Progenitor cell of endocrine pancreas (in vitro differentiated cells): Measurements from ENCODE around the gene TICRR. TPM values are rescaled to one million over a fixed set of nuclear protein-coding genes. Genes with fewer than 3 reads are reported as not detected.

Experiments used
- DNase-seq: peaks from one replicate; pipeline ENCODE4 v3.0.0; 2021; ENCODE audit warnings: low spot score; ENCODE audit not compliant: unreplicated experiment
- H3K27ac Mint-ChIP-seq: 2 replicates; pipeline ENCODE4 v1.8.0; 2021; ENCODE audit warnings: mild to moderate bottlenecking, moderate library complexity, mixed read lengths
- H3K27me3 Mint-ChIP-seq: 2 replicates; pipeline ENCODE4 v1.8.0; 2021; ENCODE audit warnings: mixed read lengths
- H3K36me3 Mint-ChIP-seq: 2 replicates; pipeline ENCODE4 v1.8.0; 2022; ENCODE audit warnings: mixed read lengths; ENCODE audit not compliant: insufficient read depth
- H3K4me1 Mint-ChIP-seq: 2 replicates; pipeline ENCODE4 v1.8.0; 2021; ENCODE audit warnings: low read depth, mixed read lengths
- H3K4me3 Mint-ChIP-seq: 2 replicates; pipeline ENCODE4 v1.8.0; 2021; ENCODE audit warnings: low read depth, mild to moderate bottlenecking, moderate library complexity, mixed read lengths
- H3K9me3 Mint-ChIP-seq: 2 replicates; pipeline ENCODE4 v1.8.0; 2021; ENCODE audit warnings: low read depth, mixed read lengths
- CTCF ChIP-seq: fragments of 200-600 bp; sonication (generic); IDR thresholded peaks from one replicate; pipeline ENCODE4 v1.5.0; 2021; ENCODE audit warnings: antibody characterized with exemption, mild to moderate bottlenecking; ENCODE audit not compliant: unreplicated experiment
- total RNA-seq: library from RNA; stranded (reverse); gene quantifications from 2 replicates; pipeline ENCODE4 v1.2.1, GENCODE V29; 2021

Gene TICRR
- total RNA-seq, 1 donor from 2014 or later, result 13.9 TPM

GRCh38 chr15:89629829-89630228 lies 54.6 kb downstream of the TICRR start:
- Mint-ChIP-seq H3K27me3 (no peaks in the 10 kb centered on the region), H3K9me3 (no peaks in the 10 kb centered on the region), H3K4me3 (no peak overlapping the region), H3K36me3 (peaks cover 41% of the 10 kb centered on the region), H3K4me1 (no peaks in the 10 kb centered on the region), H3K27ac (no peak overlapping the region)
- no peak for TF ChIP-seq CTCF
- DNase-seq, result no peak

GRCh38 chr15:89630260-89630659 lies 55.0 kb downstream of the TICRR start:
- Mint-ChIP-seq H3K9me3 (no peaks in the 10 kb centered on the region), H3K4me1 (no peaks in the 10 kb centered on the region), H3K4me3 (no peak overlapping the region), H3K27me3 (no peaks in the 10 kb centered on the region), H3K36me3 (peaks cover 42% of the 10 kb centered on the region), H3K27ac (no peak overlapping the region)
- no peak for DNase-seq
- TF ChIP-seq CTCF, result no peak

GRCh38 chr15:89630974-89631901 lies 56.0 kb downstream of the TICRR start:
- Mint-ChIP-seq H3K27me3 (no peaks in the 10 kb centered on the region), H3K4me3 (no peak overlapping the region), H3K36me3 (peaks cover 46% of the 10 kb centered on the region), H3K9me3 (no peaks in the 10 kb centered on the region), H3K27ac (peak overlapping the region; percentile 16), H3K4me1 (no peaks in the 10 kb centered on the region)
- TF ChIP-seq CTCF, result no peak
- no peak for DNase-seq

- H3K4me1 Mint-ChIP-seq, result no peaks in the 10 kb centered on the region
- H3K27me3 Mint-ChIP-seq, result no peaks in the 10 kb centered on the region
- H3K9me3 Mint-ChIP-seq, result no peaks in the 10 kb centered on the region
- peaks cover 46% of the 10 kb centered on the region for H3K36me3 Mint-ChIP-seq
- no peak for TF ChIP-seq CTCF
- DNase-seq, result no peak
- H3K27ac Mint-ChIP-seq, result peak overlapping the region; percentile 16
- H3K4me3 Mint-ChIP-seq, result no peak overlapping the region
Measured at GRCh38 chr15:89631902-89632264, 56.6 kb downstream of the TICRR start.

- H3K4me1 Mint-ChIP-seq, result no peaks in the 10 kb centered on the region
Measured at GRCh38 chr15:89632563-89633430, 57.5 kb downstream of the TICRR start.

More at GRCh38 chr15:89632563-89633430, 57.5 kb downstream of the TICRR start:
- Mint-ChIP-seq H3K27me3 (no peaks in the 10 kb centered on the region), H3K36me3 (peaks cover 47% of the 10 kb centered on the region), H3K27ac (peak overlapping the region; percentile 41), H3K4me3 (no peak overlapping the region), H3K9me3 (no peaks in the 10 kb centered on the region)
- TF ChIP-seq CTCF, result no peak
- no peak for DNase-seq
